GM19324 (cell line): Measurements from ENCODE around the gene CABP4.

Source experiments
- ATAC-seq: cut with Tn5 transposase; IDR thresholded peaks from one replicate; pipeline ENCODE4 v1.9.1; 2021; ENCODE audit warnings: mild to moderate bottlenecking, moderate library complexity; ENCODE audit not compliant: unreplicated experiment, low FRiP score

The CABP4 gene

GRCh38 chr11:67492801-67493547 is 37.8 kb downstream of the CABP4 start:
- ATAC-seq: no peak

GRCh38 chr11:67493548-67494370 is 38.6 kb downstream of the CABP4 start:
- ATAC-seq: no peak

GRCh38 chr11:67494371-67495233 is 39.4 kb downstream of the CABP4 start:
- ATAC-seq: no peak

- no peak for ATAC-seq
Measured at GRCh38 chr11:67495234-67496005, 40.3 kb downstream of the CABP4 start.

- no peak for ATAC-seq
Measured at GRCh38 chr11:67496113-67496512, 41.0 kb downstream of the CABP4 start.

GRCh38 chr11:67497656-67498291 is 42.6 kb downstream of the CABP4 start:
- no peak for ATAC-seq

GRCh38 chr11:67498544-67498972 is 43.4 kb downstream of the CABP4 start:
- ATAC-seq: no peak

- no peak for ATAC-seq
Measured at GRCh38 chr11:67499808-67500483, 44.8 kb downstream of the CABP4 start.

- ATAC-seq: no peak
Measured at GRCh38 chr11:67500484-67500821, 45.3 kb downstream of the CABP4 start.

GRCh38 chr11:67500831-67501715 is 45.9 kb downstream of the CABP4 start:
- ATAC-seq: no peak

GRCh38 chr11:67501854-67502253 is 46.7 kb downstream of the CABP4 start:
- no peak for ATAC-seq

GRCh38 chr11:67502328-67502979 is 47.3 kb downstream of the CABP4 start:
- no peak for ATAC-seq

GRCh38 chr11:67503119-67504004 is 48.2 kb downstream of the CABP4 start:
- no peak for ATAC-seq

- no peak for ATAC-seq
Measured at GRCh38 chr11:67504005-67504949, 49.1 kb downstream of the CABP4 start.

- ATAC-seq: no peak
Measured at GRCh38 chr11:67504950-67505581, 49.9 kb downstream of the CABP4 start, which contains the start of gene PITPNM1. Gene PITPNM1 (minus strand): TSS chr11:67505363. CDS start chr11:67504180, 1,183 bp downstream.
